Posterior vena cava (tissue), 2 donors: ENCODE measurements around the gene ADAMTS19. TPM values are rescaled to one million over a fixed set of nuclear protein-coding genes. Genes with fewer than 3 reads are reported as not detected.

Experiments used
- DNase-seq: peaks from one replicate; pipeline ENCODE4 v3.0.0-alpha.2; 2020; ENCODE audit warnings: low spot score
- intact Hi-C, 2 donors: fragments of 100-400 bp; cut with DNase I; formaldehyde crosslinking; loops; one replicate each; pipeline versions ENCODE4 v1.14.1 to v1.14.2; 2022 to 2023
- total RNA-seq, 2 donors: library from RNA; stranded (reverse); fragmentation: NEBNext Ultra II Directional; extraction: Animal tissue kit (Norgen Biotek cat#: 25700); gene quantifications; one replicate each; pipeline ENCODE4 v1.2.1, GENCODE V29; 2021
- donor health status: DM: yes; HTN: yes; CAD: no.
- donor health status: DM: yes; HTN: yes; CAD: no.

The ADAMTS19 gene
- total RNA-seq, 2 donors from 2014 or later = not detected

- intact Hi-C loops = no loop called here
- no peak for DNase-seq
Observed at GRCh38 chr5:129460936-129461710, 1.0 kb downstream of the ADAMTS19 start.

GRCh38 chr5:129461711-129462332 lies 1.7 kb downstream of the ADAMTS19 start:
- intact Hi-C loops = no loop called here
- DNase-seq = no peak

GRCh38 chr5:129465776-129466344 lies 5.8 kb downstream of the ADAMTS19 start:
- DNase-seq = no peak
- intact Hi-C loops = no loop called here

GRCh38 chr5:129474544-129474943 lies 14.4 kb downstream of the ADAMTS19 start:
- intact Hi-C loops = no loop called here
- DNase-seq = no peak

- no peak for DNase-seq
- intact Hi-C loops = no loop called here
Observed at GRCh38 chr5:129476751-129477150, 16.7 kb downstream of the ADAMTS19 start.

GRCh38 chr5:129477532-129477931 lies 17.4 kb downstream of the ADAMTS19 start:
- no peak for DNase-seq
- intact Hi-C loops = no loop called here

GRCh38 chr5:129481161-129481560 lies 21.1 kb downstream of the ADAMTS19 start:
- intact Hi-C loops = no loop called here
- DNase-seq = no peak

GRCh38 chr5:129496421-129496820 lies 36.3 kb downstream of the ADAMTS19 start:
- no peak for DNase-seq
- intact Hi-C loops = no loop called here

GRCh38 chr5:129496864-129497595 lies 36.9 kb downstream of the ADAMTS19 start:
- intact Hi-C loops = no loop called here
- no peak for DNase-seq

GRCh38 chr5:129499208-129499852 lies 39.2 kb downstream of the ADAMTS19 start:
- intact Hi-C loops = no loop called here
- DNase-seq = no peak

GRCh38 chr5:129500101-129500500 lies 40.0 kb downstream of the ADAMTS19 start:
- intact Hi-C loops = no loop called here
- no peak for DNase-seq

GRCh38 chr5:129506086-129506485 lies 46.0 kb downstream of the ADAMTS19 start:
- DNase-seq = no peak
- intact Hi-C loops = no loop called here

GRCh38 chr5:129506950-129507349 lies 46.9 kb downstream of the ADAMTS19 start:
- intact Hi-C loops = no loop called here
- DNase-seq = no peak

- intact Hi-C loops = no loop called here
- no peak for DNase-seq
Observed at GRCh38 chr5:129507527-129507926, 47.4 kb downstream of the ADAMTS19 start.

- no peak for DNase-seq
- intact Hi-C loops = no loop called here
Observed at GRCh38 chr5:129508606-129509005, 48.5 kb downstream of the ADAMTS19 start.

- DNase-seq = no peak
- intact Hi-C loops = no loop called here
Observed at GRCh38 chr5:129509363-129509975, 49.4 kb downstream of the ADAMTS19 start.

- intact Hi-C loops = no loop called here
- DNase-seq = no peak
Observed at GRCh38 chr5:129511291-129511690, 51.2 kb downstream of the ADAMTS19 start.

- intact Hi-C loops = no loop called here
- DNase-seq = no peak
Observed at GRCh38 chr5:129541051-129541450, 81.0 kb downstream of the ADAMTS19 start.

GRCh38 chr5:129541648-129542251 lies 81.7 kb downstream of the ADAMTS19 start:
- no peak for DNase-seq
- intact Hi-C loops = no loop called here
